ENCODE results near the gene SRPX2. TPM values are rescaled to one million over a fixed set of nuclear protein-coding genes. Genes with fewer than 3 reads are reported as not detected.

Gene SRPX2
- total RNA-seq, 4 donors from 2014 or later: 79.9 to 165 (median 109) TPM

DNA sequence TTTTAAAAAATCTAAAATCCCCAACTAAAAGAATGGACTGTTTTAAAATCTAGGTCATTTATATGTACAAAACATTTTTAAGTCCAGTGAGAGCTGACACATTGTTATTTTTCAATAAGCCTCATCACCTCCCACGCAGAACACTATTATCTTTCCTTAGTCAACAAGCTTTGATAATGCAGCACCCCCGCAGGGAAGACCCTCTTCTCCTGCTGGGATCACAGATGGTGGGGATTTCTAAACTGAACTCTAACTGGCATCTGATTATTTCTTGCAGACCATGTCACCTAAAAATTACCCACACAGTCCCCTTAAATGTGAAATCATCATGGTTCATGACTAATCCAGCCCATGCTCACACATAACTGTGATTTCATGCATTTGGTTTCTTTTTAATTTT is 76.3 kb downstream of the SRPX2 start:
- TF ChIP-seq, protein P1, sequence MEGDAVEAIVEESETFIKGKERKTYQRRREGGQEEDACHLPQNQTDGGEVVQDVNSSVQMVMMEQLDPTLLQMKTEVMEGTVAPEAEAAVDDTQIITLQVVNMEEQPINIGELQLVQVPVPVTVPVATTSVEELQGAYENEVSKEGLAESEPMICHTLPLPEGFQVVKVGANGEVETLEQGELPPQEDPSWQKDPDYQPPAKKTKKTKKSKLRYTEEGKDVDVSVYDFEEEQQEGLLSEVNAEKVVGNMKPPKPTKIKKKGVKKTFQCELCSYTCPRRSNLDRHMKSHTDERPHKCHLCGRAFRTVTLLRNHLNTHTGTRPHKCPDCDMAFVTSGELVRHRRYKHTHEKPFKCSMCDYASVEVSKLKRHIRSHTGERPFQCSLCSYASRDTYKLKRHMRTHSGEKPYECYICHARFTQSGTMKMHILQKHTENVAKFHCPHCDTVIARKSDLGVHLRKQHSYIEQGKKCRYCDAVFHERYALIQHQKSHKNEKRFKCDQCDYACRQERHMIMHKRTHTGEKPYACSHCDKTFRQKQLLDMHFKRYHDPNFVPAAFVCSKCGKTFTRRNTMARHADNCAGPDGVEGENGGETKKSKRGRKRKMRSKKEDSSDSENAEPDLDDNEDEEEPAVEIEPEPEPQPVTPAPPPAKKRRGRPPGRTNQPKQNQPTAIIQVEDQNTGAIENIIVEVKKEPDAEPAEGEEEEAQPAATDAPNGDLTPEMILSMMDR (IDR thresholded peaks at IDR 0.05; ENCODE audit: low read depth): no peak

DNA sequence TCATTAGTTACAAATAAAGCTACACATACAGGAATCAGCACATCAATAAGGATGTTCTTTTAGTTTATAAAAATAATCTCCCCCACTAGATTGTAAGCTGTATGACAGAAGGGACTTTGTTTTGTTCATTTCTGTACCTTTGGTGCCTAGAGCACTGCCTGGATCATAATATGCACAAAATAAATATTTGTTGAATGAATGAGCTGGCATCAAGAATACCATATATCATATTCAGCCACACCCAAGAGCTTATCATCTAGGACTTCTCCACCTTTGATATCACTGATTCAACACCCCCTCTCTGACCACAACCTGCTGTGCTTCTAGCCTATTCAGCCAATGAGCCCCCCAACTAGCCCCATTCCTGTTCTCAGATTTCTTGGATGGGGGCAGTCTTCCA is 77.3 kb downstream of the SRPX2 start:
- TF ChIP-seq, protein P1 (IDR thresholded peaks at IDR 0.05; ENCODE audit: low read depth): no peak

Other genes starting within 250 kb of the SRPX2 start
- gene PCDH19, start 233.9 kb upstream of the SRPX2 start, total RNA-seq: 1 to 10 TPM; 1.4 to 4.3 (median 3.6) TPM
- gene TNMD, start 59.3 kb upstream of the SRPX2 start, total RNA-seq: 10 to 100 TPM in 3 of 4 donors, 1 to 10 TPM in 1; 7.7 to 23.2 (median 14.4) TPM
- gene TSPAN6, start 7.4 kb upstream of the SRPX2 start, total RNA-seq: 10 to 100 TPM; 29.1 to 56.7 (median 38.4) TPM
- 10 to 100 TPM in 3 of 4 donors, 1 to 10 TPM in 1; 9.5 to 95.3 (median 22.0) TPM for gene SYTL4, start 87.9 kb downstream of the SRPX2 start, total RNA-seq
- gene CSTF2, start 176.2 kb downstream of the SRPX2 start, total RNA-seq: 10 to 100 TPM in 1 of 4 donors, 1 to 10 TPM in 3; 6.5 to 12.2 (median 7.1) TPM
- not detected for gene NOX1, start 230.2 kb downstream of the SRPX2 start, total RNA-seq

All from subcutaneous adipose tissue (tissue), 4 donors.